GM21529 (cell line): ENCODE results near the gene ARVCF.

Source experiments
- ATAC-seq: cut with Tn5 transposase; IDR thresholded peaks from one replicate; pipeline ENCODE4 v1.9.1; 2021; ENCODE audit not compliant: unreplicated experiment

The ARVCF gene

DNA sequence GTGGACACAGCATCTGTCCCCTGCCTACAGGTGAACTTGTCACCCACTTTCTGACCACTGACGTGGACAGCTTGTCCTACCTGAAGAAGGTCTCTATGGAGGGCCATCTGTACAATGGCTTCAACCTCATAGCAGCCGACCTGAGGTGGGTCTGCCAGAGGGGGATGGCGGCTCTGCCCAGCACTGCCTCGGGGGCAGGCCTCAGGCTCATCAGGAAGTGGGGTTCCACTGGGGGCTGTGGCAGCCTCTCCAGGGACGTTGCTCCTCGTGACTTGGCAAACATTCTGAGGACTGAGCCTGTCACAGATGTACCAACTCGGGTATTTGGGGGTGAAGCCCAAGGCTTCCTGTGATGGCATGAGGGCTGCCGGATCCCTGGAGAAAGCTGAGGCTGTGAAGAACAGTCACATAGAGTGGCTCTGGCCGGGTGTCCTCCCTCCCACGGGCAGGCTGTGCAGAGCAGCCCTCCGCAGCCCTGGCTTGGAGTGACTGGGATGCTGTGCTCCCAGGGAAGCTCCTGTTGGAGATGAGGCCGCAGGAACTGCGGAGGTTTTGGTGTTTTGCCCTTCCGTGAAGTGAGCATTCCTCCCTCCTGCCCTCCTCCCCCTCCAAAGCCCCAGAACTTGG is 36.9 kb upstream of the ARVCF start:
- ATAC-seq = no peak

DNA sequence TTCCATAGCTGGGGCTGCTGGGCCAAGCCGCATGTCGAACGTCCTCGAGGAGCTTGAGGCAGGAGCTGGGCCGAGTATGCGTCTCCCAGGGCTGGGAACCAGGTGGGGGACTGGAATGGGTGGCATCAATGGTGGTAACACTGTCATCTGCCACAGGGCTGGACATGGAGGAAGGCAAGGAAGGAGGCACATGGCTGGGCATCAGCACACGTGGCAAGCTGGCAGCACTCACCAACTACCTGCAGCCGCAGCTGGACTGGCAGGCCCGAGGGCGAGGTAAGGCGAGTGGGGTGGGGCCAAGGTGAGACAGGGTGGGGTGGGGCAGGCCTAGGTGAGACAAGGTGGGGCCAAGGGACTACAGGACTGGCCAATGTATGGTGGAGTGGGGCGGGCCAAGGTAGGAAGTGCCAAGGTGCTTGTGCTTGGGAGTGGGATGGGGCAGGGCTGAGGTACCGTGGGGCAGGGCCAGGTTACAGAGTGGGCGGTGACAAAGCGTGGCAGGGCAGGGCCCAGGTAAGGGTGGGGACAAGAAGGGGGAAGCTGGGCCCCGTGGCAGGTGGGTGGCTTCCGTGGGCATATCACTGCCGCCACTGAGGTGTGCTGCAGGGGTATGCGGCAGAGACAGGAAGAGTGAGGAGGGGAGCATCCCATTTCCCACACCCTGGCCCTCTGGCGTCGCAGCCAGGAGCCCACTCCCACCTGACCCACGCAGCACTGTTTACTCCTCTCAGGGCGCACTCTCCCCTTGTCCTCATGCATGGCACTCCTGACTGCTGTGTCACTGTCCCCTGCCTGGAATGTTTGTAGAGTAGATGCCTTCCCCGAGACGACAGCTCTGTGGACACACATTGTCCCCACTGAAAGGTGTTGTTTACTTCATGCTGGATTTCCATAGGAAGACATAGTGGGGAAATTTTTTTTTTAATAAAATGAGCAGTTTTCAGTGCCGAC is 36.0 kb upstream of the ARVCF start:
- ATAC-seq = no peak

DNA sequence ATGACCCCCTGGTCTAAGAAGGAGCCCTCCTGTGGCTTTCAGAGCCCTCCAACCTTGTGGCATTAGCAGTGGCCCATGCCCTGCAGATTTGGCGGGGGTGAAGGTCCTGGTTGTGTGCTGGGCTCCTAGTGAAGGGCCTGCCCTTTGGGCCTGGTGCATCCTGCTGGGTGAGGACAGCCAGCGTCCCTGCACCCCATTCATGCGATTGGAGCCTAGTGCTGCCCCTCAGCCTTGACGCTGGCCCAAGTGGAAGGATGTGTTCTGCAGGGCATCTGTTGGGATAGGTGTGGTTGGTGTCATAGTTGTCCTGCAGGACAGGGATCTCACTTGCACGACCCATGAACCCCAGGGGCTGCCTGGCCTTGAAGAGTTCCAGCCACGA is 35.3 kb upstream of the ARVCF start:
- ATAC-seq = no peak

DNA sequence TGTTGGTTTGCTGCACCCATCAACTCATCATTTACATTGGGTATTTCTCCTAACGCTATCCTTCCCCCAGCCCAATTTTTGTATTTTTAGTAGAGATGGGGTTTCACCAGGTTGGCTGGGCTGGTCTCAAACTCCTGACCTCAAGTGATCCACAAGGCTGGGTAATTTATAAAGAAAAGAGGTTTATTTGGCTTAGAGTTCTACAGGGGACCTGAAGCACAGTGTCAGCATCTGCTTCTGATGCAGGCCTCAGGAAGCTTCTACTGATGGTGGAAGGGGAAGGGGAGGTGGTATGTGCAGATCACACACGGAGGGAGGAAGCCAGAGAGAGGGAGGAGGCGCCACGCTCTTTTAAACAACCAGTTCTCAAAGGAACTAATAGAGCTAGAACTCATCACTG is 30.1 kb upstream of the ARVCF start:
- no peak for ATAC-seq

DNA sequence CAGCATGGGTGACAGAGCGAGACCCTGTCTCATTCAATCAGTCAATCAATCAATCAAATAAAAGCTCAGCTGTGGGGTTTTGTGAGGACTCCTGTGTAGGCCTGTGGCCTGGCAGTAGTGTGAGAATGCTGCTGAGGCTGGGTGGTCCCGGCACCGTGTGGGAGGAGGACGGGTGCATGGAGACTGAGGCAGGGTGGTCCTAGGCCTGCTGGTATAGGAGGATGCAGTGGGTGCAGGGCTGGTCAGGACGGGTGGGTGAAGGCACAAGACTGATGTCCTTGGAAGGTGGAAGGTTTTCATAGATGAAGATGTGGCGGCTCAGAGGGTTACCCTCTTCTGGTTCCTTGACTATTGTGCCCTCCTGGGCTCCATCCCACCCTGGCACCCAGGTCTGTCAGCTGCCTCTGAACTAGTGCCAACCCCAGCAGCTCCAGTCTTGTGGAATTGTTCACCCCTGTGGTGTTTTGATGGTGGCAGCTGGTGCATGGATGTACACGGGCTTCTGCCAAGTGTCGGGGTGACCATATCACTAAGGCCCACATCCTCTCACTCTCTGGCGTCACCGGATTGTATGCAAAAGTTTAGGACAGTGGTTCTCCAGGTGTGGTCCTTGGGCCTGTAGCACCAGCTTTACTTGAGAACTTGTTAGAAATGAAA is 28.0 kb upstream of the ARVCF start:
- ATAC-seq = no peak

DNA sequence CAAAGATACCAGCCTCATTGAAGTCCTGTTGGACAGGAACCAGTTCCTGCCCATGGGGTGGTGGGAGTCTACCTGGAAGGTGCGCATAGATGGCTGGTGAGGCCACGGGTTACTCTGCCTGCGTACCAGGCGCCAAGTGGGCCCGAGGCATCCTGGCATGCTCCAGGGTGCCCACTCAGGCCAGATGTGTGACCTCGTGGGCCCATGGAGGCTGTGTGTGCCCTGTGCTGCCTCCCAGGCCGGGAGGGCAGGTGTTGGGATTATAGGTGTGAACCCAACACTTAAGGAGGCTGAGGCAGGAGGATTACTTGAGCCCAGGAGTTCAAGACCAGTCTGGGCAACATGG is 27.3 kb upstream of the ARVCF start:
- no peak for ATAC-seq

DNA sequence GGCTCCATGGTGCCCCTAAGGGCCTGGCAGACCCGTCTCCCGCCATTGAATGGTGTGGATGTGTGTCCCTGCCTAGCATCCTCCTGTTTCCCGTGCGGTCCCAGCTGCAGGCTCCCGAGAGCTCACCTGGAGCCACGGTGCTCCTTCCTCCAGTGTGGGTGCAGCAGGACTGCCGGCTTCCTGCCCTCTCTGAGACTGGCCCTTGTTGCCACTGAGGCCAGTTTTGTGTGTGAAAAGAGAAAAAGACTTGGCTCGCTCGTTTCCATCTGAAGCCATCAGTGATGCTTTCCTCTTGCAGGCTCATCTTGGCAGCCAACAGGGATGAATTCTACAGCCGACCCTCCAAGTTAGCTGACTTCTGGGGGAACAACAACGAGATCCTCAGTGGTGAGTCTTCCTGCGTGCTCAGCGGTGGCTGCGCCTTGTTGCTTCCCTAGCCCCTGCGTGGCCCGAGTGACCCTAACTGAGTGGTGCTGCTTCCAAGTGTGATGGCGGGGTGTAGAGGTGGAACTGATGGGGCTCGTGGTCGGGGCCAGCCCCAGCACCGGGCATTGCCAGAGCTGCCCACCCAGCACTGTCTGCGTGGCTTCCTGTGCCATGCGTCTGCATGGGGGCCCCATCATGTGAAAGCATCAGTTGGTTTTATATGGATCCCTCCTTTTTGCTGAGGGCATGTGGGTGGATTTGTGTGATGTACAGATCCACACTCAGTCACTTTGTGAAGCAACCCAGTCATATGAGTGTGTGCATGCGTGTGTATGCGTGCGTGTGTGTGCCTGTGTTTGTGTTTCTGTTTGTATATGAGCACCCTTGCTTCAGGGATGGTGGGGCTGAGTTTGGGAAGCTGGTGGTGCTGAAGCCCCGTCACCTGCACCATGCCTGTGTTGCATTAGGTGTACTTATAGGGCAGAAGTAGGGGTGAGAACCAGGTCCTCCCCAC is 26.7 kb upstream of the ARVCF start:
- no peak for ATAC-seq

DNA sequence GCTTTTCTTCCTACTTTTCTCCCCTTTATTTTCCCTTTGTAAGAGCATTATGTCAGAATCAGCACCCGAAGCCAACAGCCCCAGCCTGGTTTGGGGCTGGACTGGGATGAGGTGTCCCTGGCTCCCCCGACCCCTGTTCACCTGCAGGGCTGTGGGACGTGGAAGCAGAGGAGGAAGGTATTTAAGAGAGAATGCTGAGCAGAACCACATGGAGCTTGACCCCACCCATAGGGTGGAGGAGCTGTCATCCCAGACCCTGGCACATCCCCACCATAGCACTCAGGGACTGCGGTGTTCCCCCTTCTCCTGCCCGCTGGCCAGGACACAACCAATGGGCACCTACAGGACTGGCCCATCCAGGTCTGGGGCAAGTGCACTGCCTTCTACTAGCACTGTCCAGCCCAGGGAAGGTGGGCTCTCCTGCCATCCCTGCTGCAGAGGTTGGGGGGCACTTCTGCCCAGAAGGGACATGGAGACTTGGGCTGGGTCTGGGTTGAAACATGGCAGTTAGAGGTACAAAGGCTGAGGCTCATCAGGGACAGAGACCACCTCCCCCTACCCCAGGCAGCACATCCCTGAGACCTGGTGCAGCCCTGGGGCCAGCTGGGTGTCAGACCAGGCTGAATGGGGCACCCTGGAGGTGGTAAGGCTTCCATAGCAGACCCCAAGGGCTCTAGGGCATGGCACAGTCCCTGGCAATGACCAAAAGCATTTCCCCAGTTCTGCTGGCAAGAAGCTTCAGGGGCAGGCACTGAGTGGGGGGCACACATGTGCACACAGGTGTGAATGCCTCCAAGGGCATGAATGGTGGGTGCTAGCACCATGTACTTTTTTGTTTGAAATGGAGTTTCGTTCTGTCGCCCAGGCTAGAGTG is 23.9 kb upstream of the ARVCF start:
- no peak for ATAC-seq

DNA sequence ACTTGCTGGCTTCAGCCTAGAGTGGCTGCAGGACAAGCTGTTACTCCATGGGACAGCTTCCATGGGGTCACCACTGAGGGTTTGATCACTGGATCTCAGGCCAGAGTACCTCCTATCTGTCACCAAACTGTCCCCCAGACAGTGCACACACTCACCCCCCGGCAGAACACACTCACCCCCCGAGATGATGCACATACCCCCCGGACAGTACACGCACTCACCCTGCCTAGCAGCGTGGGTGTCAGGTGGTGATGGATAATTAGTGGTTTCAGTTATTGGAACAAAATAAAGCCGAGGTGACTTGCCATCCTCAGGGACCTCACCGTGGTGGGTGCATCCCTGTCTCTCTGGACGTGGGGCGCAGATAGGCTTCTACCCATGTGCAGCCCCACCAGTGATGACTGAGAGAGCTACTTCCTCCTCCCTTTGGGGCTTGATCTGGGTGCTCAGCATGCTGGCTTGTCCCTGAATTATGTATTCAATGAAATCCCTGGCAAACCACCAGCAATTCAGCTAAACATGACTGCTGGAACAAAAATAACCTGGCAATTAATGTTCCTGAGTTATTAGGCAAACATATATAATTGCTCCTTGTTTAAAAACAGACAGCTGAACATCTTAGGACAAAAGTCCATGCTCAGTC is 23.2 kb upstream of the ARVCF start:
- no peak for ATAC-seq

DNA sequence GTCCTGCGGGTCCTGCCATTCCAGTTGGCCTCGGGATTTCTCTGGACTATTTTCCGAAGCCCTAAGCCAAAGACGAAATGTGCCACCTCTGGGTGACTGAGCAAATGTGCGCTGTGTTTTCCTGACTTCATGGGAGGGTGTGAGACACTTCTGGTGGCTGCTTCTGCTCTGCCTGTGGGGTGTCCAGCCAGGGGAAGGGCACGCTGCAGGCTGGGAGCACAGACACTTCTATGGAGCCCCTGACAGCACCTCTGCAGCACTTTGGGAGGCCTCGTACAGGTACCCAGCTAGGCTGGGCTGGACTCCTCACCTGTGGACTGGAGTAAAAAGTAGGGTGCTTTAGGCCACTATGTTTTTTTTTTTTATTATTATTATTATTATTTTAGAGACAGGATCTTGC is 22.0 kb upstream of the ARVCF start:
- no peak for ATAC-seq

DNA sequence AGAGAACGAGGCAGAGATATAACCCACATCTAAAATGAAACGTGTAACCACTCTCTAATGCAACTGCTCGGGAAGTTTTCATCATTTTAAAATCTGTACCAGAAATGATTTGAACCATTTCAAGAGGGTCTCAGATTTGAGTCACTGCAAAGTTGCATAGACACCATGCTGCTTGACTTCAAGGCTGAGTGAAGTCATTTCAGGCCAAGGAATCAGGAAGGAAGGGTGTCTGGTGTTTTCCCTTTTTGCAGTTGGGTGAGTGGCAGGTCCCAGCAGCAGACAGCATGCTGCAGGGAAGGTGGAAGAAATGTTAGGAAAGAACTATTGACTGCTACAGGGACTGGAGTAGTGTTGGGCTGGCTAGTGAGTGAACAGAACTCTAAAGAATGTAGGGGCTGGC is 20.8 kb upstream of the ARVCF start:
- ATAC-seq = no peak

DNA sequence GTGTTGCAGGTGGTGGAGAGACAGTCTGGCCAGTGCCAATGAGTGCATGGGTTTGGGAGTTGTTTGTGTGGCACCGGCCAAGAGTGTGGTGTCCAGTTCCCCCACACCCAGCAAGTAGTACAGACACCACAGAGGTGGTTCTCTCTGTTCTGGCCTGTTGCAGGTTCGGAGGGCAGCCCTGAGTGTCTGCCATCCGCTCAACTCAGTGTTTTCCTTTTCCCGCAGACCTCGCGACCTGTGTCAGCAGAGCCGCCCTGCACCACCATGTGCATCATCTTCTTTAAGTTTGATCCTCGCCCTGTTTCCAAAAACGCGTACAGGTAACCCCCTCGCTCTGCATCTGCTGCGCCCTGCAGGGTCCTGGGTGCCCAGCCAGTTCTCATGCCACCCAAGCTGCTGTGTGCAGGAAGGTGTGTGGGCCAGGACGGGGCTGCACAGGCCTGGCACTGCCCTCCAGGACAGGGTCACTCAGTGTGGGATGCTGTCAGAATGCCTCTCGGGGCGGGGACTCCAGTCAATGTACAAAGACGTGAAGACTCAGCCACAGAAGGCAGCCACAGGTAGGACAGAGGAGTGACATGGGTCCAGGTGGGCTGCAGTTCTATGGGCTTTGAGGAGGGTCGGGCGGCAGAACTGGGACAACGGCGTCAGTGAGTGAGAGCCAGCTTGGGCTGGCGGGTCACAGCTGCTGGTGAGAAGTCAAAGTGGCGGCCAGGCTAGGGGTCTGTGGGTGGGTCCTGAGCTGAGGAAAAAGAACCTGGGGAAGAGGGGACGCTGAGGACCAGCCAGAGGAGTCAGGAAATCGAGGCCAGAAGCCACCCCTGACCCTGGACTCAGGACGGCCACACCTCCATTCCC is 20.1 kb upstream of the ARVCF start:
- no peak for ATAC-seq

DNA sequence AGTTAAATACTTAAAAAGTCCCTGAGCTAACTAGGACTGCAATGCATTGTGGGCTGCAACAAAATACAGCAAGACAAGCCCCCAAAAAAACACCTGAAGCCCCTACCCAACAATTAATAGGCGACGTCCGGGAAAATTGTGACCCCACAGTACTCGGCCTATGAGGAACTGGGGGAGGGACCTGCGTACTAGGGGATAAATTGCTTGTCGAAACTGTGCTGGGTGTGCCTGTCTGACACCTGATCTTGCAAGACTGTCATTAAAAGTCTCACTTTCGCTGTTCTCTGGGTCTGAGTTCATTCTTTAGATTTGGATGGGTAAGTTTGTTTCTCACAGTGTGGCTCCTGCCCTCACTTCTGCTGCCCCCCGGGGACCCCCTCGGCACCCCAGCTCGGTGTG is 19.5 kb upstream of the ARVCF start:
- ATAC-seq = no peak

DNA sequence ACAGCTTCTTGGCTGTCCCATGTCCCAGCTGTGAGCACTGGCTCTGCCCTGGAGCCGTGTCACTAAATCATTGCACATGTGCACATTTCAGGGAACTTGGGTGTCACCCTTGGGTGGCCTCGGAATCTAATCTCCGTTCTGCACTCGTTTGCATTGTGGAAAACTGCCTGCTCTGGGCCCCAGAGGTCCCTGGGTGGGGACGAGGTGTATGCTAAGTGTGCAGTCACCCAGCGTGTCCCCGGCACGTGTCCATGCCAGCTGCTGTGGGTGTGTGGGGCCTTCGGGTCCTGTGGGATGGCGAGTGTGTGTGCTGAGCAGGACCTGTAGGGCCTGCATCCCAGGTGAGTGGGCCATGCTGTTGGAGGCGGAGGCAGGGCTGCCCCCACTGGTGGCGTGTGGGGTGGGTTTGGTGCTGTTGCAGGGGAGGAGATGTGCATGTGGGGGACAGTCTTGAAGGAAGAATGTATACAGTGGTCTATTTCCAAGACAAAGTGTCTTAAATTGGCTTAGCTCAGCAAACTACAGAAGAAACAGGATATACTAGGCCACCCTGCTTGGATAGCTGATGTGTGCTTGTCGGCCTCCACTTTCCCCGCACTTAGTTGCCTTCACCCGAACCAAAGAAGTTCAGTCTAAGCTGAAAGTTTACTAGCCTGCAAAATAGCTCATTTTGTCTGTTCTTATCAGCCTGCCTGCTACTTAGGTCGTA is 18.9 kb upstream of the ARVCF start:
- ATAC-seq = no peak

DNA sequence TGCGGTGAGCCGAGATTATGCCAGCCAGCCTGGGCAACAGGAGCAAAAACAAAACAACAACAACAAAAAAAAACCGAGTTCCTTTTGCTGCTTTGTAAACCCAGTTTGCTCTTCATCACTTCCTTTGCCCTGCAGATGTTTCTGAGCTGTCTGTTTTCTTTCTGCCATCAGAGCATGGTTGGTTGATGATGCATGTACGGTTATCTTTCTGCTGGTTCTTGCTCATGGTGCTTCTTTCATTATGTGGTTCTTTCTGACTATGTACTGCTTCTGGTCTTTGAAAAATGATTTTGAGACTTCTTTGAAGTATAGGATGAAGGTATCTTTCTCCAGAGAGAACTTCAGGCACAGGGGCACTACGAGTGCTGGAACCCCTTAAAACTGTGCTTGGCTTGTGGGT is 17.5 kb upstream of the ARVCF start:
- ATAC-seq = no peak

DNA sequence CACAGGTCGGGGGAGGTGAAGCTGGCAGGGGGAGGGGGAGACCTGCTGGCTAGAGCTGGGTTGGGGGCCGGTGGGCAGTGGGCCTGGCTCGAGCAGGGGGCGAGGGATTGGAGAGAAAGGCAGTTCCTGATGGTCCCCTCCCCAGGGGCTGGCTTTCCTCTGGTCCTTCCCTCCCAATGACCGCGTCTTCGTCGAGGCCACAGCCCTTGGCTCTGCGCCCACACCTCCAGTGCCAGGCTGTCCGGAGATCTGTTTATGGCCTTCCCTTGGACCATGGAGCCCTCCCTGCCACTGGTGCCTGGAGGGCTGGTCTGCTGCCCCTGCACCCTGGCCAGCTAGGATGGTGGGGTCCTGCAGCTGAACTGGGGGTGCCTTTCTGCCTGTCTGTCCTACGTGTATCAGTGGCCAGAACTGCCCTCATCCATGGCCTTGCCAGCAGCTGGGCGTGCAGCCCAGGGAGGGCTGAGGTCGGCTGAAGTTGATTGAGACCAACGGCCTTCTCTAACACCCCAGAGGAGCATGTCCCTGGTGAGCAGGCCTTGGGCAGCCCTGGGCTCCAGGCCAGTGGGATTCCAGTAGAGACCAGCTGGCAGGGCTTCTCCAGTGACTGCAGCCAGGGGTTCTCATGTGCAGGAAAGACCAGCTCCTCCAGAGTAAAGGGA is 16.6 kb upstream of the ARVCF start:
- no peak for ATAC-seq

DNA sequence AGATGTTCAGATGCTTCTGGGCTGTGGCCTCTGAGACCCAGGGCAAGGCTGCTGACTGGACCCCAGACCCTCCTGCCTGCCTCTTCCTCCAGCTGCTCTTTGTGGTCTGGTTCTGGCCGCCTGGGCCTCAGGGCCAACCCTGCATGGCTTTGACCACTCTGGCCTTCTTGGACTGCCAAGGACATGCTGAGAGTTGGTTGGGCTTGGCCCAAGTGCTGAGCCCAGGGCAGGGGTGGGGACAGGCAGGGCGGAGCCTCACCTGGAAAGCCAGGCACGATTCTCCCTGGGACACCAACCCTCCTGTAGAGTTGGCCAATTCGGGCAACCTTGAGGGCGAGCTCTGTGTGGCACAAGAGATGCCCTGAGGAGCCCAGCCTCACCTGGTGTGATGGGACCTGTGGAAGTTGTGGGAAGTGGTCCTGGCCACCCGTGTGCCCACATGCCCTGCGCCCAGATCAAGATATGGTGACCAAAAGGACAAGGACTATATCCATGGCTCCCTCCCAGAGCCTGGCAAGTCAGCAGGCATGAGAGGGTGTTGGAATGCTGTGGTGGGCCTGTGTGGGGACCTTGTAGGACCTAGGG is 15.9 kb upstream of the ARVCF start:
- ATAC-seq = no peak
